Psoas muscle (tissue), 8 donors: Measurements from ENCODE around the gene RUFY3. TPM values are rescaled to one million over a fixed set of nuclear protein-coding genes. Genes with fewer than 3 reads are reported as not detected.
"Not testable (repeated sequence)": the region's sequence is repeated elsewhere in the genome, so short reads cannot be mapped to it uniquely, and the experiment has no call there.

Experiments
- ATAC-seq, 4 donors: fragments of 200-7000 bp; cut with Tn5 transposase; one replicate each; pipeline ENCODE4 v1.9.1; 2020; ENCODE audit warnings: moderate library complexity in 3 of 4, mild to moderate bottlenecking in 2 of 4
- DNase-seq, 2 donors: peaks; one replicate each; pipeline ENCODE4 v3.0.0-alpha.2; 2020
- H3K27ac ChIP-seq: fragments of 200-600 bp; one replicate; pipeline ENCODE4 v1.8.0; 2022
- H3K27me3 ChIP-seq, 3 donors: fragments of 200-600 bp in 1 of 3; one replicate each; pipeline versions ENCODE4 v1.6.1 to v1.8.0; 2013 to 2022; ENCODE audit warnings: low read length in 2 of 3, mild to moderate bottlenecking in 2 of 3, moderate library complexity in 1 of 3; ENCODE audit not compliant: insufficient read depth in 3 of 3
- H3K36me3 ChIP-seq, 2 donors: fragments of 200-600 bp in 1 of 2; one replicate each; pipeline versions ENCODE4 v1.6.1 to v1.8.0; 2013 to 2022; ENCODE audit warnings: low read depth in 1 of 2, mild to moderate bottlenecking in 1 of 2, moderate library complexity in 1 of 2; ENCODE audit not compliant: insufficient read depth in 1 of 2
- H3K4me1 ChIP-seq: fragments of 200-600 bp; one replicate; pipeline ENCODE4 v1.8.0; 2022
- H3K4me3 ChIP-seq: fragments of 200-600 bp; one replicate; pipeline ENCODE4 v1.8.0; 2022; ENCODE audit warnings: mild to moderate bottlenecking
- H3K9me3 ChIP-seq: fragments of 200-600 bp; one replicate; pipeline ENCODE4 v1.8.0; 2022
- CTCF ChIP-seq: fragments of 200-600 bp; IDR thresholded peaks from one replicate; pipeline ENCODE4 v1.8.0; 2022; ENCODE audit warnings: antibody characterized with exemption
- WGBS, 3 donors: extraction: QIAGEN DNeasy Blood & Tissue Kit; methylation state at CpG; one replicate each; pipeline versions ENCODE4 v1.1.6 to v1.1.7; 2013; 5-methylcytosine and 5-hydroxymethylcytosine counted together
- intact Hi-C, 2 donors: fragments of 100-400 bp; cut with DNase I; formaldehyde crosslinking; loops; one replicate each; pipeline versions ENCODE4 v1.11.0 to v1.14.2; 2022
- polyA plus RNA-seq, 3 donors: library from polyadenylated mRNA; stranded (reverse); fragments of 200-250 nt; gene quantifications; one replicate each; pipeline ENCODE4 v1.2.3, GENCODE V29; 2013
- total RNA-seq, 4 donors: library from RNA; stranded (reverse); fragmentation: NEBNext Ultra II Directional in 2 of 4; extraction: Animal tissue kit (Norgen Biotek cat#: 25700) in 2 of 4; gene quantifications; one replicate each; pipeline versions ENCODE4 v1.2.1 to v1.2.4, GENCODE V29; 2021 to 2023
- donor health status: healthy with polysubstance abuse.
- donor health status: DM: no; HTN: no; CAD: no; lungs with moderate emphysema.
- donor health status: Bipolar disorder and iron deficiency.
- donor health status: healthy.
- donor health status: DM: yes; HTN: yes; CAD: no.
- donor health status: DM: no; HTN: no; CAD: no.
- donor health status: DM: no; HTN: no; CAD: no.
- donor health status: DM: yes; HTN: yes; CAD: no.

The RUFY3 gene
- total and polyA plus RNA-seq, 7 donors: 15.1 to 53.7 (median 35.2) TPM

- ATAC-seq (peak; percentile 43 to 79 (median 64)), DNase-seq (no peak)
- no peaks in the 10 kb centered on the region for H3K36me3 ChIP-seq
- H3K4me1 ChIP-seq: no peaks in the 10 kb centered on the region
- H3K27me3 ChIP-seq: no peaks in the 10 kb centered on the region
- H3K27ac ChIP-seq: peak overlapping the region; percentile 56
- no peaks in the 10 kb centered on the region for H3K9me3 ChIP-seq
- intact Hi-C loops: no loop called here
- H3K4me3 ChIP-seq: peak overlapping the region; percentile 54
- TF ChIP-seq CTCF: no peak
- WGBS, 3 donors: 1 to 5% (median 2%) methylated on average over 5 of the region's 5 CpGs
Measured at GRCh38 chr4:70734168-70734954, 12.6 kb downstream of the RUFY3 start.

- no peaks in the 10 kb centered on the region for H3K9me3 ChIP-seq
- peak overlapping the region; percentile 56 for H3K27ac ChIP-seq
- no peaks in the 10 kb centered on the region for H3K36me3 ChIP-seq
- H3K4me3 ChIP-seq: peak overlapping the region; percentile 54
- no peaks in the 10 kb centered on the region for H3K4me1 ChIP-seq
- no peak for TF ChIP-seq CTCF
- DNase-seq: no peak
- intact Hi-C loops: no loop called here
- H3K27me3 ChIP-seq: no peaks in the 10 kb centered on the region
- WGBS, 3 donors: 2 to 5% (median 4%) methylated on average over 3 of the region's 3 CpGs
- peak in 2 of 4 donors; percentile 53 to 69 for ATAC-seq
Measured at GRCh38 chr4:70734971-70735370, 13.2 kb downstream of the RUFY3 start.

GRCh38 chr4:70735915-70736314 lies 14.2 kb downstream of the RUFY3 start:
- ATAC-seq: peak in 2 of 4 donors; percentile 43 to 56
- H3K27me3 ChIP-seq, H3K27ac ChIP-seq, H3K9me3 ChIP-seq, intact Hi-C loops, H3K36me3 ChIP-seq, H3K4me1 ChIP-seq, H3K4me3 ChIP-seq: not testable (repeated sequence)
- peak in 1 of 2 donors; percentile 35 for DNase-seq
- 75 to 86% (median 81%) methylated on average over 2 of the region's 2 CpGs for WGBS, 3 donors

GRCh38 chr4:70737006-70737405 lies 15.2 kb downstream of the RUFY3 start:
- TF ChIP-seq CTCF: no peak
- DNase-seq (no peak), ATAC-seq (no peak)
- H3K27ac ChIP-seq: no peak overlapping the region
- H3K27me3 ChIP-seq: no peaks in the 10 kb centered on the region
- intact Hi-C loops: no loop called here
- H3K36me3 ChIP-seq: no peaks in the 10 kb centered on the region
- H3K4me3 ChIP-seq: no peak overlapping the region
- H3K4me1 ChIP-seq: no peaks in the 10 kb centered on the region
- WGBS, 3 donors: 64 to 86% (median 64%) methylated on average over 1 of the region's 1 CpG
- H3K9me3 ChIP-seq: no peaks in the 10 kb centered on the region

GRCh38 chr4:70737409-70737808 lies 15.6 kb downstream of the RUFY3 start:
- no peak overlapping the region for H3K27ac ChIP-seq
- intact Hi-C loops: no loop called here
- TF ChIP-seq CTCF: no peak

More at GRCh38 chr4:70737409-70737808, 15.6 kb downstream of the RUFY3 start:
- DNase-seq: no peak
- 84 to 93% (median 86%) methylated on average over 2 of the region's 2 CpGs for WGBS, 3 donors
- Histone ChIP-seq H3K9me3 (no peaks in the 10 kb centered on the region), H3K4me1 (no peaks in the 10 kb centered on the region), H3K36me3 (no peaks in the 10 kb centered on the region), H3K4me3 (no peak overlapping the region), H3K27me3 (no peaks in the 10 kb centered on the region)
- ATAC-seq: no peak
